Measurements from ENCODE around the gene MMP25.

The MMP25 gene

GRCh38 chr16:3009568-3010390 is 36.6 kb upstream of the MMP25 start:
- TF ChIP-seq CTCF (IDR thresholded peaks at IDR 0.05; ENCODE audit: control extremely low read depth, extremely low read depth, low read depth, missing control alignments): no peak
- ChIA-PET CTCF (interaction anchor here (1.2 to 11.8 kb wide), 2 partner anchors 16 to 25 kb away, joined by 3 to 231 read pairs; partner anchors contain the start of genes CLDN6, HCFC1R1, THOC6 and TNFRSF12A), POLR2A (interaction anchor here (0.6 kb wide), 2 partner anchors 14 to 15 kb away, joined by 3 read pairs; partner anchors contain the start of genes HCFC1R1 and THOC6)
- DNase-seq (ENCODE audit: extremely low spot score): no peak

- POLR2A ChIA-PET: interaction anchor here (0.6 kb wide), 1 partner anchor 13 kb away, joined by 3 read pairs; the partner anchor contains the start of genes HCFC1R1 and THOC6
- TF ChIP-seq CTCF (IDR thresholded peaks at IDR 0.05; ENCODE audit: control extremely low read depth, extremely low read depth, low read depth, missing control alignments): no peak
- no peak for DNase-seq (ENCODE audit: extremely low spot score)
- CTCF ChIA-PET: interaction anchor here (1.2 to 11.8 kb wide), 3 partner anchors 15 to 26 kb away, joined by 3 to 231 read pairs (median 3); partner anchors contain the start of genes CLDN6, HCFC1R1, THOC6 and TNFRSF12A
Measured at GRCh38 chr16:3010510-3010909, 35.9 kb upstream of the MMP25 start.

- no peak for DNase-seq (ENCODE audit: extremely low spot score)
- POLR2A ChIA-PET: interaction anchor here (0.7 kb wide), 1 partner anchor 851 kb away, joined by 8 read pairs; no protein-coding TSS in a partner anchor
- CTCF ChIA-PET: interaction anchor here (0.7 to 1.2 kb wide), 3 partner anchors 16 to 117 kb away, joined by 3 to 4 read pairs (median 3); no protein-coding TSS in a partner anchor
- TF ChIP-seq CTCF (IDR thresholded peaks at IDR 0.05; ENCODE audit: control extremely low read depth, extremely low read depth, low read depth, missing control alignments): no peak
Measured at GRCh38 chr16:3012246-3012645, 34.1 kb upstream of the MMP25 start.

GRCh38 chr16:3012828-3013420 is 33.4 kb upstream of the MMP25 start, which contains the start of gene CLDN9:
TSS of gene CLDN9 (plus strand) at chr16:3012923. CDS start at chr16:3013363, 440 bp downstream.
- POLR2A ChIA-PET: no interaction called here
- CTCF ChIA-PET: interaction anchor here (1.0 to 1.2 kb wide), 2 partner anchors 15 to 117 kb away, joined by 3 to 4 read pairs; no protein-coding TSS in a partner anchor

GRCh38 chr16:3013491-3013951 is 32.8 kb upstream of the MMP25 start:
- ChIA-PET CTCF (no interaction called here), POLR2A (no interaction called here)
- no peak for TF ChIP-seq CTCF (IDR thresholded peaks at IDR 0.05; ENCODE audit: control extremely low read depth, extremely low read depth, low read depth, missing control alignments)
- no peak for DNase-seq (ENCODE audit: extremely low spot score)

More at GRCh38 chr16:3012828-3013420, 33.4 kb upstream of the MMP25 start, which contains the start of gene CLDN9:
- no peak for TF ChIP-seq CTCF (IDR thresholded peaks at IDR 0.05; ENCODE audit: control extremely low read depth, extremely low read depth, low read depth, missing control alignments)
- DNase-seq (ENCODE audit: extremely low spot score): no peak
